Cardiac fibroblast (primary cell): Measurements from ENCODE around the gene MED12L.

Experiments
- DNase-seq, 2 donors: peaks; one replicate each; pipeline versions ENCODE4 v3.0.0 to v3.0.0-alpha.2; 2010; ENCODE audit warnings: low read depth in 2 of 2
- H3K4me3 ChIP-seq, 2 donors: replicated peaks in 1 of 2; 1 replicate in 1 of 2; 2 replicates in 1 of 2; pipeline ENCODE4 v1.5.1; 2011; ENCODE audit warnings: low read depth in 2 of 2, low read length in 2 of 2, mild to moderate bottlenecking in 2 of 2, moderate library complexity in 1 of 2
- TF ChIP-seq, protein P1 (sequence below): IDR thresholded peaks from one replicate; pipeline ENCODE4 v1.5.1; 2011; ENCODE audit warnings: low read depth, mild to moderate bottlenecking, low read length, inconsistent platforms

MED12L gene

DNA sequence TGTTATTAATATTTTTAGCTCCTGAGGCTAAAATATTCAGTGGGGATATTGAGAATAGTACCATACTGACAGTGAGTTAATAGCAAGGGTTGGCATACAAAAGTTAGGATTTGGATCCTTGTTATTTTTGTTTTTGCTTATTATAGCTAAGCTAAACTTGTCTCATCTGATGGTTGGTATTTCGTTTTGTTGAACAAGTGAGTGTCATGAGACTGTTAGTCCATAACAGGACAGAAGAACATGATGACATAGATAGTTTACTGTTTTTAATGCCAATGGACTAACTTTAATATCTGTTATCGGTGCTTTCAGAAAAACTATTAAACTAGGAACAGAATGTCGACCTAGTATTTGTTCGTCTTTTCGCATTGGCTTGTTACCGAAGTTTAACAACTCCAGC, 69.1 kb downstream of the MED12L start:
- TF ChIP-seq, protein P1, sequence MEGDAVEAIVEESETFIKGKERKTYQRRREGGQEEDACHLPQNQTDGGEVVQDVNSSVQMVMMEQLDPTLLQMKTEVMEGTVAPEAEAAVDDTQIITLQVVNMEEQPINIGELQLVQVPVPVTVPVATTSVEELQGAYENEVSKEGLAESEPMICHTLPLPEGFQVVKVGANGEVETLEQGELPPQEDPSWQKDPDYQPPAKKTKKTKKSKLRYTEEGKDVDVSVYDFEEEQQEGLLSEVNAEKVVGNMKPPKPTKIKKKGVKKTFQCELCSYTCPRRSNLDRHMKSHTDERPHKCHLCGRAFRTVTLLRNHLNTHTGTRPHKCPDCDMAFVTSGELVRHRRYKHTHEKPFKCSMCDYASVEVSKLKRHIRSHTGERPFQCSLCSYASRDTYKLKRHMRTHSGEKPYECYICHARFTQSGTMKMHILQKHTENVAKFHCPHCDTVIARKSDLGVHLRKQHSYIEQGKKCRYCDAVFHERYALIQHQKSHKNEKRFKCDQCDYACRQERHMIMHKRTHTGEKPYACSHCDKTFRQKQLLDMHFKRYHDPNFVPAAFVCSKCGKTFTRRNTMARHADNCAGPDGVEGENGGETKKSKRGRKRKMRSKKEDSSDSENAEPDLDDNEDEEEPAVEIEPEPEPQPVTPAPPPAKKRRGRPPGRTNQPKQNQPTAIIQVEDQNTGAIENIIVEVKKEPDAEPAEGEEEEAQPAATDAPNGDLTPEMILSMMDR: no peak
- no peak for DNase-seq
- no peak overlapping the region for H3K4me3 ChIP-seq

DNA sequence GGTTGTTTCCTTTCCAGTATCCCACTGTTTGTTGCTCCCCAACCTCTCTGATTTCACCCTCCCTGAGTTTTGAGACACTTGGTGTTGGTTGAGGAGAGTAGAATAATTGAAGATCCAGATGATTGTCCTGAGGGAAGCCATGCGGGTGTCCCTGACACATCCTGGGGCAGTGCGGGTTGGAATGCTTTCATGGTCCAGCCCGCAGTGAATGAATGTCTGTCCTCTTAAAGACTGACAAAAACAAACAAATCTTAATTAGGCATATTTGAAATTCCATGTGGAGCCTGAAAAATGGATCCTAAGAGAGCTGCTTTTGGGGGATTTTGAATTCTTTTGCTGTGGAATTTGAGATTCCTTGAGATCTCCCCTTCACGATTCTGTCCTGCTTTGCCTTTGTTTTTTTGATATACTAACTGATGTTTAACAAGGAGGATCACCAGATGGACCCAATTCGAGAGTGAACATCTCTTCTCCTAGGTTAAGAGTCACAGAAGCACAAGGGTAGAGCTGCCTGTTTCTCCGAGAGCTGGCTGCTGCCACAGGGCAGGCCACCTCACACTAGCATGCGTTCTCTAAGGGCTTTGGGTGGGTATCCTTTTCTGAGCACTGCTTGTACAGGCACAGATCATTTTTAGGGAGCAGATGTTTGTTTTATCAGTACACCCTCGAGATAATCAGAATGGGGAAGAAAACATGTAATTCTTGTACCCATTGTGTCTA, 70.1 kb downstream of the MED12L start:
- no peak for DNase-seq
- TF ChIP-seq, protein P1: no peak
- no peak overlapping the region for H3K4me3 ChIP-seq

DNA sequence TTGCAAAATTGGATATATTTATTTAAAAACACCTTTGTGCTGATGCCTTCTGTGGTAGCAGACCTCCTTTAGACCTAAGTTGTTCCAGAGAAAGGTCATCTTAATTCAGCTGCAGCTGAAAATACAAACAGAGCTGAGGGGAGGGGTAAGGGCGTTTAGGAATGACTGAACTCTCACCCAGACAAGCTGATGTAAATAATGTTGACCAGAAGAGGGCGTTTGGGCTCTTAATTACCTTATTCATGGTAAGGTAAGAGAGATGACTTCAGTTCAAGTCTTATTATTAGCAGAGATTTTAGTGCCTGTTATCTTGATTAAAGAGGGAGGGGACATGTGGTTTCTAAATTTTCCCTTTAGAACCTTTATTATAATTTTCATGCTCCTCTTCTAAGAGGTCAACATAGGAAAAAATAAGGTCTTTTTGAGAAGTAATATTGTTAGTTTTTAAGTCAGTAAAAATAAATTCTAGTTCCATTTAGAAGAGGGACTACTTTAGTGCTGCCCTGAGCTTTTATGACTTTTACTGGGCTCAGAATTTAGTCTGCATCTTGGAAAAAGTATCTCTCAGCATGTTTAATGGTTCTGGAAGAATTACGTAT, 71.3 kb downstream of the MED12L start:
- H3K4me3 ChIP-seq: no peak overlapping the region
- TF ChIP-seq, protein P1: peak; percentile 48
- DNase-seq: peak; percentile 74 to 79

DNA sequence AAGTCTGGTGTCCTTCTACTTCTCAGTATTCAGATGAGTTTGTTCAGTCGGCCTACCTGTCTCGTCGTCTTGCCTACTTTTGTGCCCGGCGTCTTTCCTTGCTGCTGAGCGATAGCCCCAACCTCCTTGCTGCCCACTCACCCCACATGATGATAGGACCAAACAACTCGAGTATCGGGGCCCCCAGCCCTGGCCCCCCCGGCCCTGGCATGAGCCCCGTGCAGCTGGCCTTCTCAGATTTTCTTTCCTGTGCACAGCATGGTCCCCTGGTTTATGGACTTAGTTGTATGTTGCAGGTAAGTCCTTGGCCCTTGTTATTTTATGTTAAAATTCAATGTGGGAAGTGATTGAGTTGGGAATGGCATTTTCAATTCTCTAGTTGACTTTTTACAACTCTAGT, 74.3 kb downstream of the MED12L start:
- TF ChIP-seq, protein P1: no peak

DNA sequence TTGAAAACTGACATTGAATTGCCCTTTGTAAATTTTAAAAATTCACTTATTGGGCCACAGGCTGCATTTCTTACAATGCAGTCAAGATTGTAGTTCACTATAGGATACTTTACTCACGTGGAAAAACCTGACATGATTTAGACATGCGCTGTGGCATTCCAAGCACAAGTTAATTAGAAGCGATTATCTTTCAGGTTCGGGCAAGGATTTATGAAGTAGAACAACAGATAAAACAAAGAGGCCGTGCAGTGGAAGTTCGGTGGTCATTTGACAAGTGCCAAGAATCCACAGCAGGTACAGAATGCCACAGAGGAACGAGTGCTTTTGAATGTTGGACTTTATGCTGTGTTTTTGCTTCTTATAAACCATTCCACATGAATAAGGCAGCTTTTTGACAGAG, 79.8 kb downstream of the MED12L start:
- TF ChIP-seq, protein P1: no peak
- no peak for DNase-seq

More for the DNA sequence above, 74.3 kb downstream of the MED12L start:
- DNase-seq: no peak
- H3K4me3 ChIP-seq: no peak overlapping the region

DNA sequence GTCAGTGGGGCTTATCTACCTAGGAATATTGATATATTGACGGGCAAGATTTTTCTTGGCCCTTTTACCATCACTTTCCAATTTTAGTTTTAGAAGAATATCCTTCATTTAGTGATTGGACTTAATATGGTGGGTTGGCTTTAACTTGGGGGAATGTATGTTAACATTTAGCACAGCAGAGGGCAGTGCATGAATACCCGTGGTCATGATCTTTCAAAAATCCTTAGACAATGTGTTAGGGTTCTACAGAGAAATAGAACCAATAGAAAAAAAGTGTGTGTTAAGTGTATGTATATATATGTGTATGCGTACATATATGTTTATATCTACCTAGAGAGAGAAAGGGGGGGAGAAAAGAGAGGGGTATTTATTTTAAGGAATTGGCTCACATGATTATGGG, 80.7 kb downstream of the MED12L start:
- TF ChIP-seq, protein P1: peak; percentile 24
- H3K4me3 ChIP-seq: no peak overlapping the region
- DNase-seq: peak; percentile 6 to 14

More for the DNA sequence above, 79.8 kb downstream of the MED12L start:
- H3K4me3 ChIP-seq: no peak overlapping the region
